Kidney glomerular epithelial cell (primary cell): ENCODE measurements around the gene EGLN2.
"Not testable (repeated sequence)": the region's sequence is repeated elsewhere in the genome, so short reads cannot be mapped to it uniquely, and the experiment has no call there.

ENCODE experiments used
- DNase-seq: peaks from one replicate; lab custom pipeline; 2025; lab: John Stamatoyannopoulos, UW

EGLN2 gene

GRCh38 chr19:40798683-40799557 lies at the start of gene EGLN2:
Gene EGLN2, plus strand, starts transcription at chr19:40799191. Its CDS starts 1,382 bp downstream, at chr19:40800573.
- peak; percentile 97 for DNase-seq

GRCh38 chr19:40750058-40750873 lies 48.7 kb upstream of the EGLN2 start, which contains the start of gene ACTMAP:
Gene ACTMAP, minus strand, starts transcription at chr19:40750477. Its CDS starts 674 bp downstream, at chr19:40749803.
- DNase-seq, result peak; percentile 98

- peak; percentile 97 for DNase-seq
Measured at GRCh38 chr19:40750874-40751537, 48.0 kb upstream of the EGLN2 start, which contains the start of gene SNRPA. Gene SNRPA, plus strand, starts transcription at chr19:40751203. Its CDS starts 206 bp downstream, at chr19:40751409.

GRCh38 chr19:40752257-40752781 lies 46.7 kb upstream of the EGLN2 start:
- no peak for DNase-seq

GRCh38 chr19:40754611-40755247 lies 44.3 kb upstream of the EGLN2 start:
- no peak for DNase-seq

GRCh38 chr19:40755248-40755624 lies 43.8 kb upstream of the EGLN2 start:
- DNase-seq, result no peak

- DNase-seq, result no peak
Measured at GRCh38 chr19:40755791-40756190, 43.2 kb upstream of the EGLN2 start.

- no peak for DNase-seq
Measured at GRCh38 chr19:40756502-40757110, 42.4 kb upstream of the EGLN2 start.

GRCh38 chr19:40758491-40758890 lies 40.5 kb upstream of the EGLN2 start:
- no peak for DNase-seq

GRCh38 chr19:40759352-40759751 lies 39.6 kb upstream of the EGLN2 start:
- DNase-seq, result no peak

GRCh38 chr19:40762754-40763470 lies 36.1 kb upstream of the EGLN2 start:
- no peak for DNase-seq

- no peak for DNase-seq
Measured at GRCh38 chr19:40763526-40763925, 35.5 kb upstream of the EGLN2 start.

GRCh38 chr19:40763963-40764362 lies 35.0 kb upstream of the EGLN2 start:
- DNase-seq, result no peak

- not testable (repeated sequence) for DNase-seq
Measured at GRCh38 chr19:40766385-40766784, 32.6 kb upstream of the EGLN2 start.

GRCh38 chr19:40768869-40769268 lies 30.1 kb upstream of the EGLN2 start:
- DNase-seq, result no peak

- DNase-seq, result not testable (repeated sequence)
Measured at GRCh38 chr19:40771101-40771862, 27.7 kb upstream of the EGLN2 start.

GRCh38 chr19:40774916-40775631 lies 23.9 kb upstream of the EGLN2 start, which contains the start of gene MIA:
Gene MIA, plus strand, starts transcription at chr19:40775521. Its CDS starts 22 bp downstream, at chr19:40775543.
- no peak for DNase-seq

- DNase-seq, result no peak
Measured at GRCh38 chr19:40775632-40776022, 23.4 kb upstream of the EGLN2 start.

GRCh38 chr19:40776364-40776763 lies 22.6 kb upstream of the EGLN2 start:
- no peak for DNase-seq
